Measurements from ENCODE around the gene SERPINH1. TPM values are rescaled to one million over a fixed set of nuclear protein-coding genes. Genes with fewer than 3 reads are reported as not detected.

SERPINH1 gene
- total and polyA plus RNA-seq, 2 donors (not counting 3 experiments of a cell fraction or from before 2014, with no cell fraction given): 409 to 816 TPM

DNA sequence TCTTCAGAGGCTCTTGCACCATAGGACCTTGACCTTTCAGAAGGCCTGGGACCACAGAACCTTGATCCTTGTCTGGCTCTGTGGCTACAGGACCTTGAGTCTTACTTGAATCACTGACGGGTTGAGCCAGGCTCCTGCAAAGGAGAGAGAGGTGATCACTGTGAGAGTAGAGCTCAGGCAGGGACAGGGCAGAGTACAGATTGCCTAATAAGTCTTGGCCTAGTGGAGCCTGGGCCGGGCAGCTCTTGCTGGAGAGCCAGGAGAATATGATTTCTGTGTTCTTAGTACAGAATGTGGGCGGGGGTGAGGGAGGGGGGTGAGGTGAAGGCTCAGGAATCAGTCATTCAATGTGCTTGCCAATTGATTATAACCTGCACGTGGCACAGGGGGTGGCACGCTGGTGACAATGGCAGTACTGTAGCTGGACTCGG lies 26.0 kb downstream of the SERPINH1 start:
- FAIRE-seq: no peak
- no peak for DNase-seq (ENCODE audit: low read depth, low spot score)
- dilution Hi-C loops (cut with MboI; ENCODE audit: extremely low pct_ligation_motif_present, low sequenced_read_pairs) (no loop called here), intact Hi-C loops (cut with micrococcal nuclease) (no loop called here)
- Histone ChIP-seq H3K4me1 (ENCODE audit: control insufficient read depth, extremely low read depth, insufficient read depth, low read length) (peaks cover 14% of the 10 kb centered on the region), H3K4me2 (ENCODE audit: insufficient read depth, low read length) (no peak overlapping the region), H3K27me3 (ENCODE audit: control insufficient read depth in 2 of 2, insufficient read depth in 2 of 2, low read length in 2 of 2) (no peaks in the 10 kb centered on the region), H4K20me1 (replicated peaks; ENCODE audit: control insufficient read depth, extremely low read depth, insufficient read depth, low read length) (no peaks in the 10 kb centered on the region), H3K9me3 (replicated peaks; ENCODE audit: control insufficient read depth, insufficient read depth, low read length) (no peaks in the 10 kb centered on the region), H2AFZ (ENCODE audit: low read depth, low read length) (no peak overlapping the region), H3K9ac (replicated peaks; ENCODE audit: extremely low read depth, insufficient read depth, low read length) (no peak overlapping the region), H3K9me1 (replicated peaks; ENCODE audit: control insufficient read depth, extremely low read depth, insufficient read depth, low read length) (no peaks in the 10 kb centered on the region), H3K27ac (ENCODE audit: insufficient read depth, low read depth, low read length) (no peak overlapping the region), H3K36me3 (ENCODE audit: control insufficient read depth in 2 of 2, extremely low read depth in 1 of 2, insufficient read depth in 2 of 2, low read length in 2 of 2) (no peaks in the 10 kb centered on the region), H3K79me2 (ENCODE audit: control insufficient read depth, insufficient read depth, low read length) (no peaks in the 10 kb centered on the region), H3K4me3 (replicated peaks in 1 of 3; ENCODE audit: insufficient read depth in 1 of 3, low read depth in 1 of 3, low read length in 3 of 3) (no peak overlapping the region)
- BruUV-seq (replicated peaks): no TSS peak
- POLR2A ChIA-PET: no interaction called here
- TF ChIP-seq GATA2 (IDR thresholded peaks at IDR 0.05; ENCODE audit: insufficient read depth, insufficient read length, low read depth, low read length): no peak
- TF ChIP-seq, protein P1, sequence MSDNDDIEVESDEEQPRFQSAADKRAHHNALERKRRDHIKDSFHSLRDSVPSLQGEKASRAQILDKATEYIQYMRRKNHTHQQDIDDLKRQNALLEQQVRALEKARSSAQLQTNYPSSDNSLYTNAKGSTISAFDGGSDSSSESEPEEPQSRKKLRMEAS (IDR thresholded peaks at IDR 0.05; ENCODE audit: insufficient read depth, insufficient read length): no peak
- no peak for TF ChIP-seq POLR2AphosphoS5 (IDR thresholded peaks at IDR 0.05; ENCODE audit: insufficient read depth, low read depth, low read length)
- TF ChIP-seq FOS (IDR thresholded peaks at IDR 0.05; ENCODE audit: borderline replicate concordance, insufficient read depth, low read length): no peak
- TF ChIP-seq JUN (IDR thresholded peaks at IDR 0.05; ENCODE audit: borderline replicate concordance, insufficient read depth, insufficient read length, low read depth): no peak
- TF ChIP-seq, protein P2, sequence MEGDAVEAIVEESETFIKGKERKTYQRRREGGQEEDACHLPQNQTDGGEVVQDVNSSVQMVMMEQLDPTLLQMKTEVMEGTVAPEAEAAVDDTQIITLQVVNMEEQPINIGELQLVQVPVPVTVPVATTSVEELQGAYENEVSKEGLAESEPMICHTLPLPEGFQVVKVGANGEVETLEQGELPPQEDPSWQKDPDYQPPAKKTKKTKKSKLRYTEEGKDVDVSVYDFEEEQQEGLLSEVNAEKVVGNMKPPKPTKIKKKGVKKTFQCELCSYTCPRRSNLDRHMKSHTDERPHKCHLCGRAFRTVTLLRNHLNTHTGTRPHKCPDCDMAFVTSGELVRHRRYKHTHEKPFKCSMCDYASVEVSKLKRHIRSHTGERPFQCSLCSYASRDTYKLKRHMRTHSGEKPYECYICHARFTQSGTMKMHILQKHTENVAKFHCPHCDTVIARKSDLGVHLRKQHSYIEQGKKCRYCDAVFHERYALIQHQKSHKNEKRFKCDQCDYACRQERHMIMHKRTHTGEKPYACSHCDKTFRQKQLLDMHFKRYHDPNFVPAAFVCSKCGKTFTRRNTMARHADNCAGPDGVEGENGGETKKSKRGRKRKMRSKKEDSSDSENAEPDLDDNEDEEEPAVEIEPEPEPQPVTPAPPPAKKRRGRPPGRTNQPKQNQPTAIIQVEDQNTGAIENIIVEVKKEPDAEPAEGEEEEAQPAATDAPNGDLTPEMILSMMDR (IDR thresholded peaks at IDR 0.05; ENCODE audit: extremely low read depth in 1 of 2, insufficient read depth in 1 of 2, low read depth in 1 of 2, low read length in 2 of 2): no peak
- no peak for TF ChIP-seq MYC (IDR thresholded peaks at IDR 0.05; ENCODE audit: low read depth, low read length)
- no peak for TF ChIP-seq POLR2A (IDR thresholded peaks at IDR 0.05; ENCODE audit: low read depth, low read length)
- TF ChIP-seq EZH2 (IDR thresholded peaks at IDR 0.05; ENCODE audit: borderline replicate concordance, low read depth, low read length, severe bottlenecking): no peak
- CTCF ChIA-PET: interaction anchor here (1.2 to 1.4 kb wide), 2 partner anchors 21 to 24 kb away, joined by 3 to 5 read pairs; no protein-coding TSS in a partner anchor
